Dermis microvascular lymphatic vessel endothelial cell (primary cell): ENCODE data around the gene POP4. TPM values are rescaled to one million over a fixed set of nuclear protein-coding genes. Genes with fewer than 3 reads are reported as not detected.

Experiments used
- DNase-seq, 2 donors: peaks; one replicate each; pipeline versions ENCODE4 v3.0.0 to v3.0.0-alpha.2; 2010; ENCODE audit warnings: low read depth in 2 of 2
- total RNA-seq: library from RNA; depleted of rRNA; stranded (reverse); fragments of >200 nt; gene quantifications from 2 replicates; pipeline ENCODE4 v1.2.1, GENCODE V29; 2014

POP4 gene
- total RNA-seq, 1 donor from 2014 or later: 57.8 TPM

DNA sequence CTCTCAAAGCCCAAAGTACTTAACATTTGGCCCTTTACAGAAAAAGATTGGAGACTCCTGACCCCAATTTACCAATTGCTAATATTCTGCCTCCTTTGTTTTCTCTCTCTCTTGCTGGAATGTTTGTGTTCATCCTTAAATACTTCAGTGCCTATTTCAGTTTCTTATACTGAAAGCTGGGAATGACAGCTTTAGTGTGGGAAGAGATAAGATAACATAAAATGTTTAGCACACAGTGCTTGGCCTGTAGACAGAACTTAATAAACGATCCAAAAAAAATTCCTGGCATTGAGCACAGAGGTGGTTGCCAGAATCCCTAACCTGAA lies 56.2 kb downstream of the POP4 start:
- DNase-seq: no peak

GRCh38 chr19:29662604-29663404 lies 56.7 kb downstream of the POP4 start:
- DNase-seq: peak in 1 of 2 donors; percentile 63

DNA sequence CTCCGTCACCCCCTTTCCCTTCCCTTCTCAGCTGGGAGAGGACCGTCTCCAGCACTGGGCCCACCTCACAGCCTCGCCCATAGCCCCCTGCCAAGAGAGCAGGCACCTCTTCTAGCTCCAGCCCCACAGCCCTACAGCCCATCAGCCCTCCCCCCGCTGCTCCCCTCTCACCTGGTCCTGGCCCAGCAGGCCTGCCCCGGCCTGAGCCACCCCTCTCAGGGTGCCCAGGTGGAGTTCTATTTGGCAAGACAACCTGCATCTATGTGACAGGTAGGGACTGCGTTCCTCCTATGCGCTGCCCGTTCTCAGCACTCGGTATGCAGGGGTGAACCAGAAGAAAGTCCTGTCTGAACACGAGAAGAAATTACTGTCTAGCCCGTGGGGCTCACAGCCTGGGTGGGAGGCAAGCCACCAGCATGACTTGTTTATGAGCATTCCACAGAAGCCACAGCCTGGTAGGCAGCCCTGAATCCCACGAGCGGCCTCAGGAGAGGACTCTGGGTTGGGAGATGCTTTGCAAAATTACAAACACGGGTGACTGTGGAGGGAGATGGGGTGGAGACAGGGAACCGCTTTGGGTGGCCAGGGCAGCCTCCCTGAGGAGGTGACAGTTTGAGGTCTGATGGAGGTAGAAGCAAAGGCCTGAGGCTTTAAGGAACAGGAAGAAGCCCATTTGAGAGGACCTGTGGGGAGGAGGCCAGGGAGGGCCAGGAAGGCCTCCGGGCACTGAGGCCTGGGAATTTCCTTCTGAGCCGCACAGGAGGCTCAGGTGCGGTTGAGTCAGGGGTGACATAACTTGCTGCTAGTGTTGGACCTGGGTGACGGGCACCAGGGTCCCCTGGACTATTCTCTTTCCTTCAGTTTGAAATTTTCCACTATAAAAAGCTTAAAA lies 58.0 kb downstream of the POP4 start:
- no peak for DNase-seq

- no peak for DNase-seq
These were observed 58.7 kb downstream of the POP4 start for GRCh38 chr19:29664753-29665214.

- DNase-seq: peak in 1 of 2 donors; percentile 83
These were observed 59.2 kb downstream of the POP4 start, which contains the start of gene PLEKHF1 for GRCh38 chr19:29665215-29665825. Gene PLEKHF1, plus strand, starts transcription at chr19:29665461. Its CDS starts 8,379 bp downstream, at chr19:29673840.

DNA sequence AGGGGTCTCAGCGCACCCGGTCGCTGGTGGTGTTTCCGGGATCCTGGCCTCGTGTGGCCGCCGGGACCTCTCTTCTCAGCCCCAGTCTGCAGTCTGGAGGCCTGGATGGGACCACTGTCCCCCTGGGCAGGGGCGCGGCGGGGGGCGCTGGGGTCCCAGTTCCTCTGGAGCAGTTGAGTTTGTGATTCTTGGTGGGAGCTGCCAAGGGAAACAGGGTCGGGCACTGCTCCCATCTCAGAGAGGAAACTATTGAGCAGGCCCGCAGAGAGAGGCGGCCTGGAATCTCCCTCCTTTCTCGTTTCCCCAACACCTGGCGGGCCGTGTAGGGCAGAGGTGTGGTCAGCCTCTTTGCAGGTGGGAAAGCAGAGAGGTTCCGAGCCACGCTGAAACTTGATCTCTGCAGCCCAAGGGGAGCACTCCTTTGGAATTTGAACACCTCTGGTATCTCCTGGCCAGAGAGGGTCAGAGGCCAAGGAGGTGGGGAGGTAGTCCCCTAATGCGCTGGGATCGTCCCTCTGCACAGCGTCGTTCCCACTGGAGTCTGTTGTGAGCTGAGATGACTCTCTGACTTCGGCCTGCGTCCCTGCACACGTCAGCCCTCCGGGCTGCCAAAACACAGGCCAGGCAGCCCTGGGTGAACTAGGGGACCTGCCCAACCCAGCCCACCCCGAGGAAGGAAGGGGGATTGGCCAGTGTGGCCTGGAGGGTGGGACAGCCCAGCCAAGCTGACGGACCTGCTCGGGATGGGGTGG lies 59.9 kb downstream of the POP4 start:
- DNase-seq: peak in 1 of 2 donors; percentile 39

Other genes with a start within 250 kb of the POP4 start
- not detected in 2 replicates for gene VSTM2B, start 80.3 kb upstream of the POP4 start, total RNA-seq
- gene PLEKHF1, start 59.2 kb downstream of the POP4 start, total RNA-seq: 4.1 and 4.8 TPM in 2 replicates
- 12.3 and 19.8 TPM in 2 replicates for gene C19orf12, start 109.0 kb downstream of the POP4 start, total RNA-seq
- gene CCNE1, start 205.7 kb downstream of the POP4 start, total RNA-seq: 3.8 and 4.0 TPM in 2 replicates